Glomerular endothelial cell (primary cell): ENCODE results near the gene METRNL. TPM values are rescaled to one million over a fixed set of nuclear protein-coding genes. Genes with fewer than 3 reads are reported as not detected.

Source experiments
- DNase-seq: peaks from one replicate; pipeline ENCODE4 v3.0.0-alpha.2; 2011; ENCODE audit warnings: low read depth, low spot score; ENCODE audit errors: extremely low read depth
- total RNA-seq: library from RNA; depleted of rRNA; stranded (reverse); fragments of >200 nt; gene quantifications from 2 replicates; pipeline ENCODE4 v1.2.3, GENCODE V29; 2015

Gene METRNL
- total RNA-seq, 1 donor from 2014 or later = 54.4 TPM

DNA sequence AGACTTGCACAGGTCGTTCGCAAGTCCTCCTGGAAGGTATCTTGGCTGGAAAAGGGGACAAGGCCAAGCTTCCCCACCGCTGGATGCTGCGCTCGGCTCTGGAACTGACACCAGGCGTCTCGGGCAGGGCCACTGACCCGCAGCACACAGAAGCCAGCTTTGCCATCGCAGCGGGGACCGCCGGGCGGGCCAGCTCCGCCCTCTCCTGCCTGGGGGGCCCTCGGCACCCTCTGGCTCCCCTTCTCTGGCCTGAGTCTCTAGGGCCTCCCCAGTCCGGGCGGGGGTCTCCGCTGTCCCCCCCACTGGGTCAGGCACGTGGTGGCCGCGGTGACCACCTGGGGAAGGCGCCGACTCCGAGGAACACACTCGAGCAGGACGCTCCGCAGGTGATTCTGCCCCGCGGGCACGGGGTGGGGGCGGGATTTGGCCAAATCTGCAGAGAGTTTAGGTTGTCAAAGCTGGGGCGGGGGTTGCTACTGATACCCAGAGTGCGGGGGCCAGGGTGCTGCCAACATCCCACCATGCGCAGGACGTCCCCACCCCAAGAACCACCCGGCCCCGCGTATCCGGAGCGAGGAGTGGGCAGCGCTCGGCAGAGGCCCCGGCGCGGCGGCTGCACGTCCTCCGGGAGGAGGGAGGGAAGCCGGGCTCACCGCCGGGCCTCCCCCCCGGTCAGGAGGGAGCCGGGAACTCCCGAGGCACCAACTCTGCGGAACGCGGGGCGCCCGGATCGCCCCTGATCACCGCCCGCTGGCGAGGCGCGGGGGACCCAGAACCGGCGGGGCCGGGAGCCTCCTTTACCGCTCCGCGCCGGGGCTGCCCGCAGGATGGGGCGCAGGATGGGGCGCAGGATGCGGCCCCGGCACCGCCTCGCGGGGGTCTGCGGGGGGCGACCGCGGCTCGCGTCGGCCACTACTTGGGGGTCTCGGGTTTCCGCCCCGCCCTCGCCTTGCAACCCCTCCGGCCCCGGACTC, 744 bp upstream of the METRNL start:
- no peak for DNase-seq

GRCh38 chr17:83079766-83080578, 563 bp downstream of the METRNL start:
- no peak for DNase-seq

GRCh38 chr17:83080579-83080857, 1.1 kb downstream of the METRNL start:
- no peak for DNase-seq

GRCh38 chr17:83080858-83081683, 1.7 kb downstream of the METRNL start:
- DNase-seq = no peak

- DNase-seq = no peak
Observed at GRCh38 chr17:83081684-83082201, 2.3 kb downstream of the METRNL start.

- DNase-seq = no peak
Observed at GRCh38 chr17:83082424-83082823, 3.0 kb downstream of the METRNL start.

DNA sequence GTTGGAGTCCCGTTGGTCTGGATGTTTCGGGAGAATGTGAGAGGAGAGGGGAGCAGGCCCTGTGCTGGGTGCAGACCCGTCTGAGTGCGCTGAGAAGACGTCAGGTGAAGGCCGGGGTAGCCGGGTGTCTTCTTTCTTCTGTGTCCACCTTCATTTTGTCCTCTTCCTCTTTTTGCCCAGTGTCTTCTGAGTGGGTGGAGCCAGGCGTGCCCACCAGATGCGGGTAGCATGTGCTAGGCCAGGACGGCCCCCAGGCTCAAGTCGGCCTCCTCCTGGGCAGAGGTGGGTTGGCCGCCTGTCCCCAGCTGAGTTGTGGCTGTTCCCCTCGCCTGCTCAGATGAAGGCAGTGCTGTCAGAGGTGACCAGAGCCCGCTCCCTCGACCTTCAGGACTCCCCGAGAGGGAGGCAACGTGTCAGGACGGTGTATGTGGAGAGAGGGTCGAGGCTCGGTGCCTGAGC, 3.5 kb downstream of the METRNL start:
- DNase-seq = no peak

DNA sequence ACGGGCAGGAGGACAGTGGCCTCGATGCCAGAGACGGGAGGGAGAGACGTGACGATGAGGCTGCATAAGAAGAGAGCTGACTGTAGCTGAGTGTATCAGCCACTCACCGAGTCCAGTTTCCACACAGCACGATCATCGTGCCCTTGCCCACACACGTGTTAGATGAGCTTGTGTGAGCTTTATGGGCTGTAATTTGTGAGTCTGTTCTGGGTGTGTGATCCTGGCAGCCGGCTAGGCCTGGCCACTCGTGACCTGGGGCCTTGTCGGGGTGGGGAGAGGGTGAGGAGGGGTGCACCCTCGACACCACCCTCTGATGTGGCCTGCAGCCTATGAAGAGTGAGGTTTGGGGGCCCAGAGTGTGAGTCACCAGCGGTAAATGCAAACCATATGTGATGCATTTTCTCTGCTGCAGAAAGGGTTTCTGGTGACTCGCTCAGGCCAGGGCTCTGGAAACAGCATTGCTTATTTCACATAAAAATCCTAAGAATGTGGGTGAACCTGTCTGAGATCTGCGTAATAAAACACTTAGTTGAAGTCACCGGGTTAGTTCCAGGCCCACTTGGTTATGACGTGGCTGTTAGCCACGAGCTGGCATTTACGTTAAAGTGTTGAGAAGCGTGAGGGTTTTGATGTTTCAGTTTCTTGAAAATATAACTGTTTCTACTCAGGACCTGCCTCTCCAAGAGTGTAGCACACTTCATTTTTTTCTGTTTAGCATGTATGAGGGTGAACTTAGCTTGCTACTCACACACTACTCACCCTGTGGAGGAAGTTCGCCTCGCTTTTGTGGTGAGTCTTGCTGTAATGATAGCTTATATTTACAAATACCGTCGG, 4.2 kb downstream of the METRNL start:
- no peak for DNase-seq

DNA sequence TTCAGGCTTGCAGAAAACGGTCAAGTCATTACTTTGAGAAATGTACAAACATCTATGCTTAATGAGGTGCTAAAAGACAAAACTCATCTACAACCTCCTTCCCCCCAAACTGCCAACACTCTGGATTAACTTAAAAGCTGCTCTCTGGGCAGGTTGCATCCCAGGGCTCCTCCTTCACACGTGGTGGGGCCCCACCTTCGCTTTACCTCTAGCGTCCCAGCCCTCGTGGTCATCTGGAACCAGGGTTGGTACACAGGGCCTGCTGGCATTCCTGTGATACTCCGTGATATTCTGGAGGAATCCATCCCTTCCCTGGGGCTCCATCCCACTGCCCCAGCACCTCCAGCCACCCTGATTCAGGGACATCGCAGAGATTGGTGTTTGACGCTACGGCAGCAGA, 4.8 kb downstream of the METRNL start:
- no peak for DNase-seq

DNA sequence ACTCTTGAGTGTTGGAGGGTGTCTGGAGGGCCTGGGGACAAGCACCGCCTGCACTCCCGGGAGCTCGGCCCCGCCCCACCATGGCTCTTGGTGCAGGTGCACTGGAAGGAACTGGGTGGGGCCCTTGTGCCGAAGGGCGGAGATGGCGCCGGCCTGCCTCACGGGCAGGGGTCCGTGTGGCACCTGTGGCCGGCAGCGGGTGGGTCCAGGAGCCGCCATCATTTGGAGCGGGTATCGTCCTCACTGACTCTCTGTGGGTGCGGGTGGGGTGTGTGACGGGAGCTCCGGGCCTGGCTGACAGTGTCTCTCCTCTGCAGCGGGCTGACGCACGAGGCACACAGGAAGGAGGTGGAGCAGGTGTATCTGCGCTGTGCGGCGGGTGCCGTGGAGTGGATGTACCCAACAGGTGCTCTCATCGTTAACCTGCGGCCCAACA, 5.2 kb downstream of the METRNL start:
- DNase-seq = no peak

DNA sequence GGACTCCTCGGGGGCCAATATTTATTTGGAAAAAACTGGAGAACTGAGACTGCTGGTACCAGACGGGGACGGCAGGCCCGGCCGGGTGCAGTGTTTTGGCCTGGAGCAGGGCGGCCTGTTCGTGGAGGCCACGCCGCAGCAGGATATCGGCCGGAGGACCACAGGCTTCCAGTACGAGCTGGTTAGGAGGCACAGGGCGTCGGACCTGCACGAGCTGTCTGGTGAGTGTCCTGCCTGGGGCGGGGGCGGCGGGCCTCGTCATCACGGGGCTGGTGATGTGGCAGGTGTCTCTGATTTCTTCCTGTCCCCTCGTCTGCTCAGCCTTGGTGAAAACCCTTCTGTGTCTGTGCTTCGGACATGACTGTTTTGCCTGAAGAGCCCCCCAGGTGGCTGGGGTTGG, 5.7 kb downstream of the METRNL start:
- no peak for DNase-seq

DNA sequence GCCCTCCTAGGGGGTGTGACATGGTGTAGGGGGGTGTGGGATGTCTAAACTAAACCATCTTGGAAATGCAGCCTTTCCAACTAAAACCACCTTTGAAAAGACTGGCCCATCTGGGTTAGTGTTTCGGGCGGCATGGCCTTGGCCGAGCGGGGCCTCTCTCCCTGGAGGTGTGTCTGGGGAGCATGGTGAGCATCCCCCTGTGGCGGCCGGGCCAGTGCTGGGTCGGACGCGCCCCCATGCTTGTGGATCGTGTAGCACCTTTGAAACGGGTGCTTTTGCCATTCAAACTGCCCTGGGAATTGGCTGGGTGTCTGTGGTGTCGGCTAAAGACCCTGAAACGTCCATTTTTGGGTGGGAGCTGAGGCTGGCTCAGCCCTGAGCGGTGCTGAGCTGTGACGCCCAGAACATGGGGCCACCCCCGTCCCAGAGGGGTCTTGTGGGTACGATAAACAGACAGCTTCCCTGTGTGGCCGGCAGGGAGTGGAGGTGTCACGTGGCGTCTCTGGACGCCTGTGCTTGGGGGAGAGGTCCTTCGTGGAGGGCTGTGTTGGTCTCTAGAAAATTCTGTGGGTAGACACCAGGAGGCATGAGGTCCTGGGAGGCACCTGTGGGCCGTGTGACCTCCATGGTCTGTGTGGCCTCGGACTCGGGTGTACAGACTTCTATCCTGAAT, 6.3 kb downstream of the METRNL start:
- DNase-seq = no peak

GRCh38 chr17:83086199-83086880, 6.9 kb downstream of the METRNL start:
- DNase-seq = no peak

GRCh38 chr17:83086907-83087787, 7.7 kb downstream of the METRNL start:
- no peak for DNase-seq

DNA sequence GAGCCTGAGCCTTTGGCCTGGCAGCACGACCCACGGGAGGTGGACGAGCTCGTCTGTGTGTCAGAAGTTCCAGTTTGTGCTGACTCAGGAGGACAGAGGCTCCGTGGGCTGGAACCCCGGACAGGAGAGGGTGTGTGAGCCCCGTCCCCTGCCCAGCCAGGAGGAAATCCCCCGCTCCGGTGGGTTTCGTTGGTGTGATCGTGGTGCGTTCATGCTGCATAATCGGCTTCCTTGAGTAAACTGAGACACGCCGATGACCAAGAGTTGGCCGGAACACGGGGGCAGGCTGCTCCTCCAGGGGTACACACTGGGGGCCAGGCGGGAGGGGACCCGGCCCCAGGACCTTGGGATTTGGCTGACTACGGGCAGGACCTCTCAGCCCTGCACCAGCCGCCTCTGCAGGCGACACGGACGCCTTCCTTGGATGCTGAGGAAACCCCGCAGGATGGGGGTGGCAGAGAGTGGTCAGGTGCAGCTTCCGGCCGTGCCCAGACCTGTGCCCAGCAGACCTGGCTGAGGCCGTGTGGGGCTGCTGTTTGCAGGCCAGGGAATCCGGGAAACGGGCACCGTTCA, 8.5 kb downstream of the METRNL start:
- no peak for DNase-seq

- no peak for DNase-seq
Observed at GRCh38 chr17:83088451-83088850, 9.0 kb downstream of the METRNL start.

DNA sequence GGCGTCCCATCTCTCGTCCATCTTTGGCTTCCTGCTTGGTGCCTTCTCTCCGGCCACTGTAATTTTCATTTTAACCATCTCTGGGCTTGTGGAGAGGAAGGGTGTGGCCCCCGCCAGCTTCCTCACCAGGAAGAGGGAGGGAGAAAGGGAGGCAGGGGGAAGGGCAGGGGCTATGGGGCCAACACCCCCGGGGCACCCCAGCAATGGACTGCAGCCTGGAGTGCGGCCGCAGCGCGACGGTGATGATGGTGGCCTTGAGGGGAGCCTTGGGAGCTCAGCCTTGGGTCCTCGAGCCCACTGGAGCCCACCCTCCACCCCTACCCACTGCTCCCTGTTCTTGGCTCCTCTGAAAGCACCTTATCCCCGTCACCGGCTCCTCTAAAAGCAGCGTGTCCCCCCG, 9.5 kb downstream of the METRNL start:
- no peak for DNase-seq
